CD14-positive monocyte (primary cell): ENCODE measurements around the gene ASH1L. TPM values are rescaled to one million over a fixed set of nuclear protein-coding genes. Genes with fewer than 3 reads are reported as not detected.
"Not testable (repeated sequence)": the region's sequence is repeated elsewhere in the genome, so short reads cannot be mapped to it uniquely, and the experiment has no call there.

ENCODE experiments used
- DNase-seq, 3 donors: peaks; one replicate each; pipeline ENCODE4 v3.0.0-alpha.2; 2011 to 2022
- H2AFZ ChIP-seq: 2 replicates; pipeline ENCODE4 v1.6.0; 2012; ENCODE audit warnings: mild to moderate bottlenecking, low read depth, low read length, inconsistent platforms; ENCODE audit not compliant: insufficient read depth, poor library complexity, severe bottlenecking
- H3K27ac ChIP-seq, 2 donors: 1 replicate in 1 of 2; 2 replicates in 1 of 2; pipeline ENCODE4 v1.5.1; 2012 to 2013; ENCODE audit warnings: low read length in 2 of 2, control low read depth in 1 of 2, inconsistent platforms in 1 of 2, low read depth in 1 of 2, mild to moderate bottlenecking in 1 of 2
- H3K27me3 ChIP-seq, 2 donors: one replicate each; pipeline versions ENCODE4 v1.6.0 to v1.6.1; 2011 to 2013; ENCODE audit warnings: low read length in 2 of 2; ENCODE audit not compliant: control insufficient read depth in 2 of 2, insufficient read depth in 2 of 2
- H3K36me3 ChIP-seq, 2 donors: replicated peaks in 1 of 2; 1 replicate in 1 of 2; 2 replicates in 1 of 2; pipeline versions ENCODE4 v1.5.1 to v1.6.1; 2012 to 2013; ENCODE audit warnings: low read length in 2 of 2, control low read depth in 1 of 2, inconsistent platforms in 1 of 2, mild to moderate bottlenecking in 1 of 2; ENCODE audit not compliant: insufficient read depth in 2 of 2, control insufficient read depth in 1 of 2
- H3K4me1 ChIP-seq, 2 donors: 1 replicate in 1 of 2; 2 replicates in 1 of 2; pipeline versions ENCODE4 v1.5.1 to v1.6.1; 2012 to 2013; ENCODE audit warnings: low read length in 2 of 2, control low read depth in 1 of 2, inconsistent platforms in 1 of 2, mild to moderate bottlenecking in 1 of 2, moderate library complexity in 1 of 2; ENCODE audit not compliant: insufficient read depth in 2 of 2, control insufficient read depth in 1 of 2
- H3K4me2 ChIP-seq: replicated peaks from 2 replicates; pipeline ENCODE3; 2012; ENCODE audit warnings: low read length, moderate library complexity, mild to moderate bottlenecking; ENCODE audit not compliant: poor library complexity, severe bottlenecking; ENCODE audit errors: extremely low read depth
- H3K4me3 ChIP-seq, 3 experiments: fragments of 200-600 bp in 1 of 3; sonication (generic) in 1 of 3; replicated peaks in 1 of 3; 1 replicate in 2 of 3; 2 replicates in 1 of 3; pipeline ENCODE4 v1.5.1; 2011 to 2013; ENCODE audit warnings: low read length in 3 of 3, mild to moderate bottlenecking in 3 of 3, control low read depth in 2 of 3, low read depth in 2 of 3, inconsistent platforms in 1 of 3, moderate library complexity in 1 of 3
- H3K79me2 ChIP-seq: 2 replicates; pipeline ENCODE4 v1.6.0; 2012; ENCODE audit warnings: mild to moderate bottlenecking, control low read depth, inconsistent platforms, low read length, moderate library complexity; ENCODE audit not compliant: insufficient read depth
- H3K9ac ChIP-seq: 2 replicates; pipeline ENCODE4 v1.6.0; 2017; ENCODE audit warnings: low read length, mild to moderate bottlenecking; ENCODE audit not compliant: insufficient read depth, poor library complexity, severe bottlenecking
- H3K9me3 ChIP-seq, 2 donors: replicated peaks in 1 of 2; 1 replicate in 1 of 2; 2 replicates in 1 of 2; pipeline versions ENCODE4 v1.5.1 to v1.6.1; 2012 to 2013; ENCODE audit warnings: low read length in 2 of 2, control low read depth in 1 of 2; ENCODE audit not compliant: control insufficient read depth in 1 of 2, insufficient read depth in 1 of 2
- H4K20me1 ChIP-seq: 2 replicates; pipeline ENCODE4 v1.6.0; 2012; ENCODE audit warnings: mild to moderate bottlenecking, low read length, control low read depth, moderate library complexity; ENCODE audit not compliant: insufficient read depth
- H3K27ac Mint-ChIP-seq, 7 donors: one replicate each; pipeline ENCODE4 v1.8.0; 2020; ENCODE audit warnings: mild to moderate bottlenecking in 7 of 7, mixed read lengths in 7 of 7, moderate library complexity in 6 of 7, inconsistent platforms in 2 of 7
- H3K27me3 Mint-ChIP-seq, 3 donors: one replicate each; pipeline ENCODE4 v1.8.0; 2021 to 2022; ENCODE audit warnings: low read depth in 3 of 3, mild to moderate bottlenecking in 3 of 3, mixed read lengths in 3 of 3, moderate library complexity in 3 of 3, inconsistent platforms in 1 of 3
- H3K36me3 Mint-ChIP-seq, 2 donors: one replicate each; pipeline ENCODE4 v1.8.0; 2020; ENCODE audit warnings: mixed read lengths in 2 of 2, inconsistent platforms in 1 of 2, mild to moderate bottlenecking in 1 of 2
- H3K4me1 Mint-ChIP-seq: one replicate; pipeline ENCODE4 v1.8.0; 2020; ENCODE audit warnings: mild to moderate bottlenecking, mixed read lengths
- H3K4me3 Mint-ChIP-seq, 2 donors: one replicate each; pipeline ENCODE4 v1.8.0; 2020; ENCODE audit warnings: mild to moderate bottlenecking in 2 of 2, mixed read lengths in 2 of 2, moderate library complexity in 1 of 2
- H3K9me3 Mint-ChIP-seq, 7 donors: one replicate each; pipeline ENCODE4 v1.8.0; 2020 to 2022; ENCODE audit warnings: mixed read lengths in 7 of 7, mild to moderate bottlenecking in 6 of 7, moderate library complexity in 6 of 7, inconsistent platforms in 2 of 7
- WGBS: methylation state at CpG from one replicate; pipeline ENCODE4 v1.1.5; 2013; ENCODE audit warnings: missing lambda C conversion rate; ENCODE audit not compliant: insufficient coverage; 5-methylcytosine and 5-hydroxymethylcytosine counted together
- intact Hi-C, 2 donors: fragments of 100-400 bp; cut with micrococcal nuclease; formaldehyde crosslinking; loops; one replicate each; pipeline versions ENCODE4 v1.15.0 to v1.15.1; 2023
- polyA minus RNA-seq: library from RNA; depleted of rRNA, polyadenylated mRNA; stranded (reverse); fragments of >200 nt; gene quantifications from 2 replicates; pipeline ENCODE4 v1.2.3, GENCODE V29; 2012
- polyA plus RNA-seq, 3 donors: library from polyadenylated mRNA; depleted of rRNA in 1 of 3; unstranded in 2 of 3; stranded (reverse) in 1 of 3; fragments of 300-500 nt in 2 of 3; fragments of >200 nt in 1 of 3; fragmentation: Illumina TruSeq in 2 of 3; gene quantifications; 1 replicate in 2 of 3; 2 replicates in 1 of 3; pipeline ENCODE4 v1.2.3, GENCODE V29; 2012 to 2021
- total RNA-seq, 12 experiments: library from RNA in 1 of 12; stranded (reverse) in 1 of 12; fragments of 120-200 nt in 1 of 12; gene quantifications; one replicate each; pipeline ENCODE4 v1.2.4 and lab custom pipeline; 2013 to 2026; ENCODE audit warnings: mixed read lengths in 6 of 12, inconsistent platforms in 1 of 12
- TF ChIP-seq, protein P1 (sequence below): fragments of 200-600 bp; IDR thresholded peaks from one replicate; pipeline ENCODE4 v1.8.0; 2022; ENCODE audit warnings: antibody characterized with exemption, mild to moderate bottlenecking

Gene ASH1L
- total RNA-seq (2013) = 27.2 TPM
- polyA plus RNA-seq (10 to 100 TPM in 1 of 3 donors, 1 to 10 TPM in 2; 2.7 to 21.5 (median 5.6) TPM), polyA minus RNA-seq (19.8 and 20.5 TPM in 2 replicates), total RNA-seq (lab: John Stamatoyannopoulos, UW) (146 to 334 (median 175) reads per million in 11 experiments)

DNA sequence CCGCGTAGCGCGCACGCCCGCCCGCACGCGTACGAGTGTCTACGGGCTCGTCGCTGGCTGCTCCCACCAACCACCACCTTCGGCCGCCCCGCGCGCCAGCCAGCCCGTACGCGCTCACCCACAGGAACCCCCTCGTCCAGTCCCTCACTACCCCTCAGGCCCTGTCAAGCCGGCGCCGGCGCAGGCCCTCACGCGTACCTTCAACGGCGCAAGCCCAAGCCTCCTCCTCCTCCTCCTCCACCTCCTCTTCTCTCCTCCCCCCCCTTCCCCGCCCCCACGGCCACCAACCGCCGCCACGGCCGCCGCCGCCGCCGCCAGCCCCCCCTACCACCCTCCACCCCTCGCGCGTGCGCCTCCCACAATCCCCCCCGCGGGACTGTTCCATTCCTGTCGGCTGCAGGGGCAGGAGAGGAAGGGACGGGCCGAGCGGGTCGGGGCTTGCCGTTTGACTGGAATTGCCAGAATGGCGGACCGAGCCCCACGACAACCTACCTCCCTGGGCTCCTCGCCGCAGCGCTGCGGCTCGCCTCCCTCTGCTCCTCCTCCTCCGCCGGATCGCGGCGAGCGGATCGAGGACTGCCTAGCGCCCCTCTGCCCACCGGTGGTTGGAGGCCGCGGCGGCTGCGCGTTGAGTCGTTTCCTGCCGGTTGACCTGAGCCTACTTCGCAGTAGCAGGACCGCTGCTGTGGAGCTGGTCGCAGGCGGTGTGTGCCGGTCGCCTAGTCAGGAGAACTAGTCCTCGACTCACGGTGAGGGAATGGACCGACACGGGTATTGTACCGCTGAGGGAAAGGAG is at the start of gene ASH1L:
ASH1L (minus strand) TSS at position 223 of the 796 bp plus-strand sequence. CDS start 41,284 bp downstream, outside the sequence.
- peak within 1 kb of the TSS; percentile 98 for H3K4me3 Mint-ChIP-seq

GRCh38 chr1:155610257-155610647 is 47.6 kb upstream of the ASH1L start:
- H2AFZ ChIP-seq, H3K27me3 ChIP-seq, H3K79me2 ChIP-seq, H3K9me3 ChIP-seq, H3K27ac ChIP-seq, intact Hi-C loops, H3K4me1 Mint-ChIP-seq, H3K9me3 Mint-ChIP-seq, H4K20me1 ChIP-seq, DNase-seq, H3K27me3 Mint-ChIP-seq, H3K9ac ChIP-seq, H3K27ac Mint-ChIP-seq, H3K4me1 ChIP-seq: not testable (repeated sequence)
- Mint-ChIP-seq H3K4me3 (peak overlapping the region in 1 of 2 donors; percentile 88), H3K36me3 (peaks cover 16 to 20% of the 10 kb centered on the region in 2 donors)
- no CpG with 5 or more reads among the region's 33 CpGs for WGBS
- peaks cover 6 to 20% of the 10 kb centered on the region in 2 donors for H3K36me3 ChIP-seq
- peak overlapping the region; percentile 73 for H3K4me2 ChIP-seq
- H3K4me3 ChIP-seq = peak overlapping the region; percentile 29 to 84 (median 82)

More for the DNA sequence above, at the start of gene ASH1L:
- Histone ChIP-seq H3K9ac (peak within 1 kb of the TSS; percentile 96), H3K27ac (peak within 1 kb of the TSS; percentile 96 to 98), H3K4me2 (peak within 1 kb of the TSS; percentile 81), H3K79me2 (peaks cover 97% of the 10 kb centered on the region), H3K4me1 (peaks cover 31 to 49% of the 10 kb centered on the region in 2 donors), H3K4me3 (peak within 1 kb of the TSS; percentile 73 to 95 (median 93)), H4K20me1 (peaks cover 37% of the 10 kb centered on the region), H2AFZ (peak within 1 kb of the TSS; percentile 89), H3K27me3 (no peaks in the 10 kb centered on the region), H3K36me3 (no peaks in the 10 kb centered on the region), H3K9me3 (no peaks in the 10 kb centered on the region)
- DNase-seq = peak; percentile 87 to 89 (median 88)
- Mint-ChIP-seq H3K27ac (peak within 1 kb of the TSS; percentile 96 to 98 (median 97)), H3K9me3 (no peaks in the 10 kb centered on the region), H3K4me1 (peaks cover 46% of the 10 kb centered on the region), H3K27me3 (no peaks in the 10 kb centered on the region), H3K36me3 (peaks cover 0 to 3% of the 10 kb centered on the region in 2 donors)
- intact Hi-C loops = no loop called here
- TF ChIP-seq, protein P1, sequence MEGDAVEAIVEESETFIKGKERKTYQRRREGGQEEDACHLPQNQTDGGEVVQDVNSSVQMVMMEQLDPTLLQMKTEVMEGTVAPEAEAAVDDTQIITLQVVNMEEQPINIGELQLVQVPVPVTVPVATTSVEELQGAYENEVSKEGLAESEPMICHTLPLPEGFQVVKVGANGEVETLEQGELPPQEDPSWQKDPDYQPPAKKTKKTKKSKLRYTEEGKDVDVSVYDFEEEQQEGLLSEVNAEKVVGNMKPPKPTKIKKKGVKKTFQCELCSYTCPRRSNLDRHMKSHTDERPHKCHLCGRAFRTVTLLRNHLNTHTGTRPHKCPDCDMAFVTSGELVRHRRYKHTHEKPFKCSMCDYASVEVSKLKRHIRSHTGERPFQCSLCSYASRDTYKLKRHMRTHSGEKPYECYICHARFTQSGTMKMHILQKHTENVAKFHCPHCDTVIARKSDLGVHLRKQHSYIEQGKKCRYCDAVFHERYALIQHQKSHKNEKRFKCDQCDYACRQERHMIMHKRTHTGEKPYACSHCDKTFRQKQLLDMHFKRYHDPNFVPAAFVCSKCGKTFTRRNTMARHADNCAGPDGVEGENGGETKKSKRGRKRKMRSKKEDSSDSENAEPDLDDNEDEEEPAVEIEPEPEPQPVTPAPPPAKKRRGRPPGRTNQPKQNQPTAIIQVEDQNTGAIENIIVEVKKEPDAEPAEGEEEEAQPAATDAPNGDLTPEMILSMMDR = no peak
- under 1% methylated on average over 71 of the region's 87 CpGs for WGBS
